Liver (tissue), 3 donors: Measurements from ENCODE around the gene ABLIM3.

Experiments
- TAF1 ChIP-seq: conservative IDR thresholded peaks from 2 replicates; pipeline ENCODE4 v1.6.1; 2016; ENCODE audit warnings: antibody characterized with exemption, mild to moderate bottlenecking
- YY1 ChIP-seq: IDR thresholded peaks from 2 replicates; pipeline ENCODE4 v1.6.1; 2016; ENCODE audit warnings: antibody characterized with exemption, mild to moderate bottlenecking
- TF ChIP-seq, protein P1 (sequence below): fragments of 150-350 bp; IDR thresholded peaks from 2 replicates; pipeline ENCODE4 v1.5.1; 2017; ENCODE audit warnings: improper control_type of control experiment, low read depth, low read length; ENCODE audit not compliant: missing input control
- donor health status: healthy.
- donor health status: healthy.

- TF ChIP-seq, protein P1, sequence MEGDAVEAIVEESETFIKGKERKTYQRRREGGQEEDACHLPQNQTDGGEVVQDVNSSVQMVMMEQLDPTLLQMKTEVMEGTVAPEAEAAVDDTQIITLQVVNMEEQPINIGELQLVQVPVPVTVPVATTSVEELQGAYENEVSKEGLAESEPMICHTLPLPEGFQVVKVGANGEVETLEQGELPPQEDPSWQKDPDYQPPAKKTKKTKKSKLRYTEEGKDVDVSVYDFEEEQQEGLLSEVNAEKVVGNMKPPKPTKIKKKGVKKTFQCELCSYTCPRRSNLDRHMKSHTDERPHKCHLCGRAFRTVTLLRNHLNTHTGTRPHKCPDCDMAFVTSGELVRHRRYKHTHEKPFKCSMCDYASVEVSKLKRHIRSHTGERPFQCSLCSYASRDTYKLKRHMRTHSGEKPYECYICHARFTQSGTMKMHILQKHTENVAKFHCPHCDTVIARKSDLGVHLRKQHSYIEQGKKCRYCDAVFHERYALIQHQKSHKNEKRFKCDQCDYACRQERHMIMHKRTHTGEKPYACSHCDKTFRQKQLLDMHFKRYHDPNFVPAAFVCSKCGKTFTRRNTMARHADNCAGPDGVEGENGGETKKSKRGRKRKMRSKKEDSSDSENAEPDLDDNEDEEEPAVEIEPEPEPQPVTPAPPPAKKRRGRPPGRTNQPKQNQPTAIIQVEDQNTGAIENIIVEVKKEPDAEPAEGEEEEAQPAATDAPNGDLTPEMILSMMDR: no peak
- TF ChIP-seq YY1: no peak
- TF ChIP-seq TAF1: no peak
These were observed 143.2 kb downstream of the ABLIM3 start for GRCh38 chr5:149284501-149284900.
